Measurements from ENCODE around the gene FOXM1.

DNA sequence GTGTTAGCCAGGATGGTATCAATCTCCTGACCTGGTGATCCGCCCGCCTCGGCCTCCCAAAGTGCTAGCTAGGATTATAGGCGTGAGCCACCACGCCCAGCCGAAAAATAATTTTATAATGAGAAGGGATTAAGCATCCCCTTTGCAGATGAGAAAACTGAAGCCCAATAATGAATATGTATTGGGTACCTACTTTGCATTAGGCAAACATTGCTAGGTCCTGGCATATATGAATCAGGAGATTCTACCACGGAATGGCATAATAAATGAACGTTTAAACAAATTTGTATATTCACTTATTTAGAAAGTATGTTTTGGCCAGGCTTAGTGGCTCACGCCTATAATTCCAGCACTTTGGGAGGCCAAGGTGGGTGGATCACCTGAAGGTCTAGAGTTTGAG lies 46.1 kb upstream of the FOXM1 start:
- TF ChIP-seq GATA2 (IDR thresholded peaks at IDR 0.05; ENCODE audit: low read depth, low read length) (no peak), GATA3 (IDR thresholded peaks at IDR 0.05; ENCODE audit: low read depth, low read length) (no peak)

Data from SH-SY5Y (cell line).